ENCODE measurements around the gene RNF151.

RNF151 gene

GRCh38 chr16:1987198-1987597 lies 20.5 kb downstream of the RNF151 start:
- H3K4me2 ChIP-seq (ENCODE audit: low read length): no peak overlapping the region
- TF ChIP-seq EZH2phosphoT487 (IDR thresholded peaks at IDR 0.05; ENCODE audit: borderline replicate concordance, low read length) (no peak), CTCF (IDR thresholded peaks at IDR 0.05; ENCODE audit: low read depth, low read length, poor library complexity, severe bottlenecking) (no peak)
- no peaks in the 10 kb centered on the region for H4K20me1 ChIP-seq (ENCODE audit: control insufficient read depth, insufficient read depth, low read depth, low read length)
- H3F3A ChIP-seq (ENCODE audit: control insufficient read depth, insufficient read depth): peaks cover 18% of the 10 kb centered on the region
- H3K36me3 ChIP-seq (ENCODE audit: control insufficient read depth, low read length): peaks cover 27% of the 10 kb centered on the region
- peaks cover 17% of the 10 kb centered on the region for H3K79me2 ChIP-seq (ENCODE audit: control insufficient read depth, low read length)
- H3K27ac ChIP-seq (ENCODE audit: low read depth, low read length): no peak overlapping the region
- H3K9me3 ChIP-seq (ENCODE audit: control insufficient read depth, insufficient read depth, low read length): no peaks in the 10 kb centered on the region
- peaks cover 40% of the 10 kb centered on the region for H3K4me1 ChIP-seq (ENCODE audit: control insufficient read depth, low read length)
- H3K4me3 ChIP-seq (ENCODE audit: low read length): no peak overlapping the region
- peaks cover 34% of the 10 kb centered on the region for H3K27me3 ChIP-seq (ENCODE audit: control insufficient read depth, low read length)
- no peaks in the 10 kb centered on the region for H3K9me2 ChIP-seq (replicated peaks; ENCODE audit: control insufficient read depth, low read length)

- Histone ChIP-seq H3K27me3 (ENCODE audit: control insufficient read depth, low read length) (peaks cover 19% of the 10 kb centered on the region), H3K79me2 (ENCODE audit: control insufficient read depth, low read length) (peaks cover 14% of the 10 kb centered on the region), H3F3A (ENCODE audit: control insufficient read depth, insufficient read depth) (peaks cover 27% of the 10 kb centered on the region), H3K27ac (ENCODE audit: low read depth, low read length) (peak within 1 kb of the TSS; percentile 77), H3K9me2 (replicated peaks; ENCODE audit: control insufficient read depth, low read length) (no peaks in the 10 kb centered on the region), H3K9me3 (ENCODE audit: control insufficient read depth, insufficient read depth, low read length) (peaks cover 5% of the 10 kb centered on the region; the same call in 1 of the 2 replicates), H4K20me1 (ENCODE audit: control insufficient read depth, insufficient read depth, low read depth, low read length) (no peaks in the 10 kb centered on the region), H3K4me3 (ENCODE audit: low read length) (peak within 1 kb of the TSS; percentile 93), H3K4me2 (ENCODE audit: low read length) (peak within 1 kb of the TSS; percentile 100), H3K4me1 (ENCODE audit: control insufficient read depth, low read length) (peaks cover 56% of the 10 kb centered on the region), H3K36me3 (ENCODE audit: control insufficient read depth, low read length) (peaks cover 30% of the 10 kb centered on the region)
- TF ChIP-seq EZH2phosphoT487 (IDR thresholded peaks at IDR 0.05; ENCODE audit: borderline replicate concordance, low read length) (0 out of 2 replicates have a peak, but pooled peaks have one; percentile 59), CTCF (IDR thresholded peaks at IDR 0.05; ENCODE audit: low read depth, low read length, poor library complexity, severe bottlenecking) (no peak)
These were observed 22.8 kb downstream of the RNF151 start, which contains the start of gene SYNGR3 for GRCh38 chr16:1989209-1990100. Gene SYNGR3 (plus strand): TSS chr16:1989970. CDS start chr16:1990103, 133 bp downstream.

GRCh38 chr16:1990101-1990350 lies 23.4 kb downstream of the RNF151 start:
- Histone ChIP-seq H3K27me3 (ENCODE audit: control insufficient read depth, low read length) (peaks cover 19% of the 10 kb centered on the region), H3K27ac (ENCODE audit: low read depth, low read length) (no peak overlapping the region), H4K20me1 (ENCODE audit: control insufficient read depth, insufficient read depth, low read depth, low read length) (no peaks in the 10 kb centered on the region), H3F3A (ENCODE audit: control insufficient read depth, insufficient read depth) (peaks cover 28% of the 10 kb centered on the region), H3K4me3 (ENCODE audit: low read length) (peak overlapping the region; percentile 93), H3K4me1 (ENCODE audit: control insufficient read depth, low read length) (peaks cover 50% of the 10 kb centered on the region), H3K9me2 (replicated peaks; ENCODE audit: control insufficient read depth, low read length) (no peaks in the 10 kb centered on the region), H3K79me2 (ENCODE audit: control insufficient read depth, low read length) (peaks cover 9% of the 10 kb centered on the region), H3K4me2 (ENCODE audit: low read length) (peak overlapping the region; percentile 100), H3K36me3 (ENCODE audit: control insufficient read depth, low read length) (peaks cover 27% of the 10 kb centered on the region), H3K9me3 (ENCODE audit: control insufficient read depth, insufficient read depth, low read length) (peaks cover 5% of the 10 kb centered on the region; the same call in 1 of the 2 replicates)
- no peak for TF ChIP-seq CTCF (IDR thresholded peaks at IDR 0.05; ENCODE audit: low read depth, low read length, poor library complexity, severe bottlenecking)
- no peak for TF ChIP-seq EZH2phosphoT487 (IDR thresholded peaks at IDR 0.05; ENCODE audit: borderline replicate concordance, low read length)

Data from DOHH2 (cell line).